BLaER1 treated with 17β-estradiol and CSF1 and Interleukin-3, amounts not matched to agents 10 nM and 100 nM (cell line): ENCODE results near the gene MOXD1.
"Not testable (repeated sequence)": the region's sequence is repeated elsewhere in the genome, so short reads cannot be mapped to it uniquely, and the experiment has no call there.

Source experiments
- H3K27ac ChIP-seq, 11 experiments: shearing (Covaris generic); formaldehyde crosslinking; 2 replicates each; pipeline ENCODE4 v1.8.1; 2022
- H3K27me3 ChIP-seq, 11 experiments: shearing (Covaris generic); formaldehyde crosslinking; 2 replicates each; pipeline ENCODE4 v1.8.1; 2022
- H3K36me3 ChIP-seq, 11 experiments: shearing (Covaris generic); formaldehyde crosslinking; 2 replicates each; pipeline ENCODE4 v1.8.1; 2022
- H3K4me1 ChIP-seq, 10 experiments: shearing (Covaris generic); formaldehyde crosslinking; 2 replicates each; pipeline ENCODE4 v1.8.1; 2022
- H3K4me2 ChIP-seq, 11 experiments: shearing (Covaris generic); formaldehyde crosslinking; 2 replicates each; pipeline ENCODE4 v1.8.1; 2022
- H3K4me3 ChIP-seq, 10 experiments: shearing (Covaris generic); formaldehyde crosslinking; 2 replicates each; pipeline ENCODE4 v1.8.1; 2022
- H3K9ac ChIP-seq, 11 experiments: shearing (Covaris generic); formaldehyde crosslinking; 2 replicates each; pipeline ENCODE4 v1.8.1; 2022
- H3K9me3 ChIP-seq, 11 experiments: shearing (Covaris generic); formaldehyde crosslinking; replicated peaks in 1 of 11; 2 replicates each; pipeline ENCODE4 v1.8.1; 2022
- H4K20me1 ChIP-seq, 11 experiments: shearing (Covaris generic); formaldehyde crosslinking; 2 replicates each; pipeline ENCODE4 v1.8.1; 2022
- Cebpa-rat ChIP-seq, 11 experiments: shearing (Covaris generic); IDR thresholded peaks; 2 replicates each; pipeline ENCODE4 v1.8.1; 2022

The MOXD1 gene

DNA sequence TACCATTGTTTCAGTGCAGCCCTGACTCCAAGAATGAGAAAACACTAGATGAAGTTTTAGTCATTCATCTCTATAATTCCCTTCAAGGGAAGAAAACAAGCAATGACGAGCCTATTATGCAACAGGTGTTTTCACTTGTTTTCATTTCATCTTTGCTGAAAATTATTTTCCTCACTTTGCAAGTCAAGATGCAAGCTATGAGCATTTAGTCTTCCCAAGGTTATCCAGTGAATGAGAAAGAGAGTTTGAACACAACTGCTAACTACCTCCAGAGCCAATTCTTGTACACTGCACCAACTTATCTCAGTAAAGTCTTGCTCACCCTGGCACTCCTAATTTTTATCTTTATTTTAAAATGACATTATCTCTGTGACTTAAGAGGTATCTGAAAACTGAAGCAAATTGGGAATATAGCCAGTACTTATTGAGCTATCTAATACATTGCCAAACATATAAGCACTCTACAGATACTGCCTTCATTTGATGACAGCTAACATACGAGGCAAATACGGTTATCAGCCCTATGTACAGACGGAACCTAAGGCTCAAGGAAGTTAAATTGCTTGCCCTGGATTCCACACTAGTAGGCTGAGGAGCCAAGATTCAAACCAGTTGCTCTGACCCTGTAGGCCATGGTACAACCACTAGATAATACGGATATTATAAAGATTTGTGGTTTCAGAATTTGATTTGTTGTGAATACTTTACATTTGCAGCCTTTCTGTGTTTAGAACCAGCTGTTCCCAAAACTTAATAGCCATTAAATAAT, 36.8 kb downstream of the MOXD1 start:
- H3K9me3 ChIP-seq, result no peaks in the 10 kb centered on the region
- TF ChIP-seq Cebpa-rat (IDR thresholded peaks at IDR 0.05), result no peak
- no peak overlapping the region for H3K4me3 ChIP-seq
- no peaks in the 10 kb centered on the region for H4K20me1 ChIP-seq
- no peaks in the 10 kb centered on the region for H3K36me3 ChIP-seq
- H3K27ac ChIP-seq, result no peak overlapping the region
- H3K4me1 ChIP-seq, result peaks cover 0 to 40% (median 26%) of the 10 kb centered on the region in 10 experiments; a peak in 16 of 20 replicates
- H3K4me2 ChIP-seq, result peak overlapping the region in 2 of 11 experiments; percentile 3 to 54; a peak in 2 of 22 replicates
- H3K9ac ChIP-seq, result no peak overlapping the region
- no peaks in the 10 kb centered on the region for H3K27me3 ChIP-seq

DNA sequence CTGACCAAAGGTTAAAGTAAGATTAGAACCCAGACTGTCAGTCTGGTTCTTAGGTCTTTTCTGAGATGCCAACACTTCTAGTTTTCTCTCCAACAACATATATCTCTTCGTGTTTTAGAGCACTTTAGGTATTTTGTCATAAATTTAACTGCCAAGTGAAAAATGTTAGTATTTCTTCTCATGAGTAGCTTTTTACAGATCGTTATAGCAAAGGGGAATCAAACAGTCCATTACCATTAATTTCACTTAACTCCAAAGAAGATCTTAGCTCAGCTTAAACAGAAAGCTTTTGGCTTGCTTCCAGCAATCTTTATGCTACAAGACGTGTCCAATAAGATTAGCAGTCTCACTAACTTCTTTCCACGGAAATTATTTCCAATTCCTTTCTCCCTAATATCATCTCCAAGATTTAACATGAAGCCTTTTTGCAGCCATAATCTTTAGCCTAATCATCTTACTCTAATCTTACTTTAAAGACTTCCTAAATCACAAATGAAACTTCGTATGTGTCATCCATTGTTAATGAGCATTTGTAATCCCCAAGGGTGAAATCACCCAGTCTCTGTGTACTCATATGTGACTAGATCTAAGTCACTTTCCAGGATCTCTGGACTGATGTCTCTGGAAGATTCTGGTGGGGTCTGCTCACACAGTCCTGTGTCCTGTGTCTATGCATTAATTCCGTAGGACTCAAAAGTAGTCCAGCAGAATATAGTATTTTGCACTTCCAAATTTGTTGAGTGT, 38.7 kb downstream of the MOXD1 start:
- Histone ChIP-seq H4K20me1 (no peaks in the 10 kb centered on the region), H3K4me2 (peak overlapping the region in 5 of 11 experiments; percentile 1 to 22 (median 11); a peak in 7 of 22 replicates), H3K4me1 (peaks cover 0 to 46% (median 26%) of the 10 kb centered on the region in 10 experiments; a peak in 16 of 20 replicates), H3K27me3 (no peaks in the 10 kb centered on the region), H3K36me3 (no peaks in the 10 kb centered on the region), H3K9me3 (peaks cover 0 to 6% (median 0%) of the 10 kb centered on the region in 11 experiments; a peak in 4 of 22 replicates), H3K27ac (no peak overlapping the region), H3K9ac (no peak overlapping the region), H3K4me3 (no peak overlapping the region)
- TF ChIP-seq Cebpa-rat (IDR thresholded peaks at IDR 0.05), result no peak

- Histone ChIP-seq H3K4me2 (peak overlapping the region in 8 of 11 experiments; percentile 10 to 59 (median 38); a peak in 11 of 22 replicates), H4K20me1 (no peaks in the 10 kb centered on the region), H3K9ac (no peak overlapping the region), H3K36me3 (no peaks in the 10 kb centered on the region), H3K27ac (no peak overlapping the region), H3K4me1 (peaks cover 5 to 56% (median 31%) of the 10 kb centered on the region in 10 experiments; a peak in 17 of 20 replicates), H3K4me3 (no peak overlapping the region), H3K27me3 (no peaks in the 10 kb centered on the region), H3K9me3 (peaks cover 0 to 6% (median 0%) of the 10 kb centered on the region in 11 experiments; a peak in 7 of 22 replicates)
- no peak for TF ChIP-seq Cebpa-rat (IDR thresholded peaks at IDR 0.05)
Measured at GRCh38 chr6:132361101-132361500, 40.2 kb downstream of the MOXD1 start.

GRCh38 chr6:132359886-132360285, 41.4 kb downstream of the MOXD1 start:
- peaks cover 12 to 60% (median 37%) of the 10 kb centered on the region in 10 experiments for H3K4me1 ChIP-seq
- no peak overlapping the region for H3K27ac ChIP-seq
- peaks cover 6 to 16% (median 12%) of the 10 kb centered on the region in 11 experiments for H3K9me3 ChIP-seq
- no peaks in the 10 kb centered on the region for H4K20me1 ChIP-seq
- H3K9ac ChIP-seq, result no peak overlapping the region
- H3K27me3 ChIP-seq, result no peaks in the 10 kb centered on the region
- H3K36me3 ChIP-seq, result no peaks in the 10 kb centered on the region
- H3K4me3 ChIP-seq, result no peak overlapping the region
- TF ChIP-seq Cebpa-rat (IDR thresholded peaks at IDR 0.05), result no peak
- peak overlapping the region in 5 of 11 experiments; percentile 20 to 59 (median 35); a peak in 6 of 22 replicates for H3K4me2 ChIP-seq

GRCh38 chr6:132357120-132357519, 44.2 kb downstream of the MOXD1 start:
- H3K27ac ChIP-seq, result peak overlapping the region in 6 of 11 experiments; percentile 18 to 58 (median 30); a peak in 6 of 22 replicates
- no peak for TF ChIP-seq Cebpa-rat (IDR thresholded peaks at IDR 0.05)
- H3K27me3 ChIP-seq, result no peaks in the 10 kb centered on the region

GRCh38 chr6:132354517-132355167, 46.6 kb downstream of the MOXD1 start:
- Histone ChIP-seq H3K9me3 (peaks cover 9 to 33% (median 23%) of the 10 kb centered on the region in 11 experiments), H3K4me1 (peaks cover 14 to 43% (median 22%) of the 10 kb centered on the region in 10 experiments), H3K4me3 (peak overlapping the region in 4 of 10 experiments; percentile 6 to 32 (median 20); a peak in 4 of 20 replicates), H3K36me3 (no peaks in the 10 kb centered on the region), H3K27me3 (no peaks in the 10 kb centered on the region), H4K20me1 (no peaks in the 10 kb centered on the region), H3K9ac (no peak overlapping the region), H3K4me2 (peak overlapping the region; percentile 54 to 71 (median 65)), H3K27ac (peak overlapping the region in 9 of 11 experiments; percentile 5 to 60 (median 48); a peak in 16 of 22 replicates)
- TF ChIP-seq Cebpa-rat (IDR thresholded peaks at IDR 0.05), result no peak

More at GRCh38 chr6:132357120-132357519, 44.2 kb downstream of the MOXD1 start:
- Histone ChIP-seq H3K9me3 (peaks cover 9 to 33% (median 23%) of the 10 kb centered on the region in 11 experiments), H4K20me1 (no peaks in the 10 kb centered on the region), H3K36me3 (no peaks in the 10 kb centered on the region), H3K4me2 (peak overlapping the region in 8 of 11 experiments; percentile 8 to 48 (median 25); a peak in 10 of 22 replicates), H3K4me3 (no peak overlapping the region), H3K9ac (no peak overlapping the region), H3K4me1 (peaks cover 21 to 60% (median 38%) of the 10 kb centered on the region in 10 experiments)

- not testable (repeated sequence) for H3K4me3 ChIP-seq, H3K9ac ChIP-seq, H4K20me1 ChIP-seq, H3K27ac ChIP-seq, H3K27me3 ChIP-seq, H3K36me3 ChIP-seq, H3K4me2 ChIP-seq
- Histone ChIP-seq H3K9me3 (peaks cover 9 to 29% (median 18%) of the 10 kb centered on the region in 11 experiments), H3K4me1 (peaks cover 14 to 33% (median 18%) of the 10 kb centered on the region in 10 experiments)
Measured at GRCh38 chr6:132351986-132352385, 49.3 kb downstream of the MOXD1 start.

DNA sequence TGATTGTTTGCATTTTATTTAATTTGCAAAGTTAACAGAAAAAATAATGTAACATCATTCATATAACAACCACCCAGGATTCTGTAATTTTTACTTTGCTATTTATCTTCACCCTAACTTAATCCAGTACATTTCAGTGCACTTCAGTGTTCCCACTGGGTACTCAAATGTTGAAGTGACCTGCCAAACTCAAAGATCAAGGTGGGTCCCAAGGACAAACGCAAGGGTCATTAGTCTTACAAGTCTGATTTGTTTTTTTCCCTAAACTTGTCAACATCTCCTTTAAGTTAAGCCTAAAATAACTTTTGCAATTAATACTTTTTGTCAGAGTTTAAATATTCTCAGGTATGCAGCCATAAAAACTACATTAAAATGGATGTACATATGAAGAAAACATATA, 53.0 kb downstream of the MOXD1 start:
- H3K9me3 ChIP-seq, result peaks cover 11 to 26% (median 15%) of the 10 kb centered on the region in 11 experiments
- peaks cover 0 to 4% (median 0%) of the 10 kb centered on the region in 11 experiments; a peak in 2 of 22 replicates for H3K36me3 ChIP-seq
- H3K4me1 ChIP-seq, result peaks cover 0 to 6% (median 0%) of the 10 kb centered on the region in 10 experiments; a peak in 2 of 20 replicates
- no peak overlapping the region for H3K4me3 ChIP-seq
- TF ChIP-seq Cebpa-rat (IDR thresholded peaks at IDR 0.05), result no peak
- H3K9ac ChIP-seq, result no peak overlapping the region
- no peaks in the 10 kb centered on the region for H3K27me3 ChIP-seq
- H4K20me1 ChIP-seq, result no peaks in the 10 kb centered on the region
- H3K27ac ChIP-seq, result no peak overlapping the region
- H3K4me2 ChIP-seq, result no peak overlapping the region
